GM12878 (cell line): Measurements from ENCODE around the gene AKNA. TPM values are rescaled to one million over a fixed set of nuclear protein-coding genes. Genes with fewer than 3 reads are reported as not detected.

Source experiments
- CHD2 ChIP-seq: IDR thresholded peaks from 2 replicates; pipeline ENCODE4 v1.6.1; 2011; ENCODE audit warnings: low read depth, low read length, improper control_type of control experiment, borderline replicate concordance
- EGR1 ChIP-seq, 2 experiments: IDR thresholded peaks; 1 replicate in 1 of 2; 2 replicates in 1 of 2; pipeline ENCODE4 v1.6.1; 2011 to 2012; ENCODE audit warnings: low read depth in 2 of 2, low read length in 2 of 2, borderline replicate concordance in 1 of 2, mild to moderate bottlenecking in 1 of 2, moderate library complexity in 1 of 2
- IKZF2 ChIP-seq, 2 experiments: fragments of 450-650 bp; IDR thresholded peaks; 2 replicates each; pipeline ENCODE4 v1.6.1; 2017; ENCODE audit warnings: mild to moderate bottlenecking in 2 of 2, moderate library complexity in 2 of 2
- JUNB ChIP-seq: IDR thresholded peaks from 2 replicates; pipeline ENCODE4 v1.6.1; 2016; ENCODE audit warnings: antibody characterized with exemption, mild to moderate bottlenecking
- JUND ChIP-seq: IDR thresholded peaks from 2 replicates; pipeline ENCODE4 v1.6.1; 2012; ENCODE audit warnings: low read depth, mild to moderate bottlenecking, low read length, improper control_type of control experiment, moderate library complexity
- KLF5 ChIP-seq: fragments of 450-650 bp; IDR thresholded peaks from 2 replicates; pipeline ENCODE4 v1.6.1; 2014; ENCODE audit warnings: mild to moderate bottlenecking; ENCODE audit not compliant: partially characterized antibody
- NBN ChIP-seq: fragments of 450-650 bp; IDR thresholded peaks from 2 replicates; pipeline ENCODE4 v1.6.1; 2016
- NFYA ChIP-seq: IDR thresholded peaks from 2 replicates; pipeline ENCODE4 v1.6.1; 2011; ENCODE audit warnings: low read depth, mild to moderate bottlenecking, low read length, improper control_type of control experiment, borderline replicate concordance
- PAX8 ChIP-seq: fragments of 450-650 bp; IDR thresholded peaks from 2 replicates; pipeline ENCODE4 v1.6.1; 2017; ENCODE audit warnings: mild to moderate bottlenecking, moderate library complexity
- POU2F2 ChIP-seq: IDR thresholded peaks from 3 replicates; pipeline ENCODE4 v1.6.1; 2011; ENCODE audit warnings: low read depth, mild to moderate bottlenecking, low read length, borderline replicate concordance
- RELA ChIP-seq: fragments of 450-650 bp; IDR thresholded peaks from 2 replicates; pipeline ENCODE4 v1.8.0; 2014; ENCODE audit warnings: borderline replicate concordance; ENCODE audit not compliant: partially characterized antibody
- SIN3A ChIP-seq: IDR thresholded peaks from 2 replicates; pipeline ENCODE4 v1.6.1; 2012; ENCODE audit warnings: low read depth, low read length, improper control_type of control experiment
- STAT3 ChIP-seq: IDR thresholded peaks from 2 replicates; pipeline ENCODE4 v1.6.1; 2011; ENCODE audit warnings: low read depth, low read length, improper control_type of control experiment
- SUPT20H ChIP-seq: IDR thresholded peaks from 2 replicates; pipeline ENCODE4 v1.6.1; 2011; ENCODE audit warnings: low read depth, mild to moderate bottlenecking, low read length, moderate library complexity, borderline replicate concordance; ENCODE audit not compliant: control insufficient read depth
- YY1 ChIP-seq: IDR thresholded peaks from 2 replicates; pipeline ENCODE4 v1.6.1; 2011; ENCODE audit warnings: low read depth, mild to moderate bottlenecking, low read length
- polyA plus RNA-seq, 11 experiments: library from polyadenylated mRNA; depleted of rRNA in 4 of 11; unstranded in 6 of 11; stranded (reverse) in 5 of 11; fragments of >200 nt; fragmentation: Nextera tagmentation in 4 of 11; fragmentation: Illumina TruSeq in 1 of 11; extraction: Ambion mirVana in 4 of 11; extraction: Trizol in 1 of 11; gene quantifications; 1 replicate in 1 of 11; 2 replicates in 10 of 11; pipeline versions ENCODE4 v1.2.1 to v1.2.3, GENCODE V29; 2011 to 2016; ENCODE audit warnings: inconsistent platforms in 2 of 11, missing spikeins in 2 of 11, low read depth in 1 of 11
- total RNA-seq, 4 experiments: library from RNA; depleted of rRNA in 3 of 4; stranded (reverse); fragments of >200 nt in 3 of 4; fragmentation: Illumina TruSeq in 1 of 4; extraction: Trizol in 1 of 4; gene quantifications; 2 replicates each; pipeline versions ENCODE4 v1.2.1 to v1.2.3, GENCODE V29; 2013 to 2021
- TF ChIP-seq, protein P1 (sequence below): IDR thresholded peaks from 2 replicates; pipeline ENCODE4 v1.6.1; 2012; ENCODE audit warnings: low read length, inconsistent platforms
- TF ChIP-seq, protein P2 (sequence below): IDR thresholded peaks from 2 replicates; pipeline ENCODE4 v1.6.1; 2011; ENCODE audit warnings: mild to moderate bottlenecking, low read depth, low read length, moderate library complexity; ENCODE audit not compliant: insufficient replicate concordance
- TF ChIP-seq, protein P3 (sequence below): IDR thresholded peaks from 2 replicates; pipeline ENCODE4 v1.6.1; 2011; ENCODE audit warnings: low read depth, low read length, improper control_type of control experiment, borderline replicate concordance
- TF ChIP-seq, protein P4 (sequence below): fragments of 450-650 bp; conservative IDR thresholded peaks from 2 replicates; pipeline ENCODE4 v1.6.1; 2017; ENCODE audit warnings: mild to moderate bottlenecking, moderate library complexity
- TF ChIP-seq, protein P5 (sequence below): IDR thresholded peaks from 2 replicates; pipeline ENCODE4 v1.6.1; 2011; ENCODE audit warnings: borderline replicate concordance, low read depth, mild to moderate bottlenecking, moderate library complexity, mixed read lengths, low read length; ENCODE audit not compliant: insufficient read depth; ENCODE audit errors: extremely low read length

Gene AKNA
- total and polyA plus RNA-seq, 10 of the 15 experiments (the other 5 are each of a cell fraction or from before 2014, with no cell fraction given): 1.6 to 132 (median 35.3) TPM

DNA sequence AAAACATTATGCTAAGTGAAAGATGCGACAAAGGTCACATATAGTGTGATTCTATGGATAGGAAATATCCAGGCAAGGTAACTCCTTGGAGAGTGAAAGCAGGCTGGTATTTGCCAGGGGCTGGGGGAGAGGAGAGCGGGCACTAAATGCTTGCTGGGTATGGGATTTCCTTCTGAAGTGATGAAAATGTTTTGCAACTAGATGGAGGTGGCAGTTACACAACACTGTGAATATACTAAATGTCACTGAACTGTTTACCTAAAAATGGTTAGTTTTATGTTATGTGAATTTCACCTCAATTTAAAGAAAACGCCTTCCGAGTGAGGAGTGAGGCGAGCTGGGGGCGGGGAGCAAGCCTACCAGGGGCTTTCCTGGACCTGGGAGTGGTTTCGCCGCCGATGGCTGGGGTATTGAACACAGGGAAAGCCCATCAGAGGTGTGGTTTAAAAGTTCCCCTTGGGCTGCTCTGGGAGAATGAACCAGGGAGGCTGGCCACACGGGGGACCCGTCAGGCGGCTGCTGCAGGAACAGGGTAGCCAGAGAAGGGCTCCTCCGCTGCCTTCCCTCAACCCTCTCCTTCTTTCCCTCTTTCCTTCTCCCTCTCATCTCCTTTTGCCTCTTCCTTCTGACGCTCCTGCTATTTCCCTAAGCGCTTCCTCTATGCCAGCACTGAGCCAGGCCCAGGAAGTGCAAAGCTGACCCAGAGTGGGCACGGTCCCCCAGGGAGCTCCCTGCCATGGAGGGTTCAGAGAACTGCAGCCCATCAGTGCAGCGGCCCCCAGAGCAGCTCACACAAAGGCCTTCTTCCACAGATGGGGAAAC lies 4.9 kb downstream of the AKNA start (continued):
- TF ChIP-seq NFYA (no peak), IKZF2 (IDR thresholded peaks at IDR 0.05) (peak; percentile 83 to 85), POU2F2 (0 out of 3 replicates have a peak, but pooled peaks have one; percentile 52), JUND (no peak), JUNB (no peak), SUPT20H (no peak), RELA (peak; percentile 93), SIN3A (no peak), KLF5 (no peak), CHD2 (peak; percentile 74), YY1 (peak; percentile 42; the same call in 1 of the 2 replicates), EGR1 (IDR thresholded peaks at IDR 0.05; ENCODE audit: borderline replicate concordance in 1 of 2, low read depth in 2 of 2, low read length in 2 of 2) (no peak), STAT3 (no peak), NBN (peak; percentile 52; the same call in 1 of the 2 replicates), PAX8 (no peak)
- TF ChIP-seq, protein P1, sequence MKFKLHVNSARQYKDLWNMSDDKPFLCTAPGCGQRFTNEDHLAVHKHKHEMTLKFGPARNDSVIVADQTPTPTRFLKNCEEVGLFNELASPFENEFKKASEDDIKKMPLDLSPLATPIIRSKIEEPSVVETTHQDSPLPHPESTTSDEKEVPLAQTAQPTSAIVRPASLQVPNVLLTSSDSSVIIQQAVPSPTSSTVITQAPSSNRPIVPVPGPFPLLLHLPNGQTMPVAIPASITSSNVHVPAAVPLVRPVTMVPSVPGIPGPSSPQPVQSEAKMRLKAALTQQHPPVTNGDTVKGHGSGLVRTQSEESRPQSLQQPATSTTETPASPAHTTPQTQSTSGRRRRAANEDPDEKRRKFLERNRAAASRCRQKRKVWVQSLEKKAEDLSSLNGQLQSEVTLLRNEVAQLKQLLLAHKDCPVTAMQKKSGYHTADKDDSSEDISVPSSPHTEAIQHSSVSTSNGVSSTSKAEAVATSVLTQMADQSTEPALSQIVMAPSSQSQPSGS: no peak
- TF ChIP-seq, protein P2, sequence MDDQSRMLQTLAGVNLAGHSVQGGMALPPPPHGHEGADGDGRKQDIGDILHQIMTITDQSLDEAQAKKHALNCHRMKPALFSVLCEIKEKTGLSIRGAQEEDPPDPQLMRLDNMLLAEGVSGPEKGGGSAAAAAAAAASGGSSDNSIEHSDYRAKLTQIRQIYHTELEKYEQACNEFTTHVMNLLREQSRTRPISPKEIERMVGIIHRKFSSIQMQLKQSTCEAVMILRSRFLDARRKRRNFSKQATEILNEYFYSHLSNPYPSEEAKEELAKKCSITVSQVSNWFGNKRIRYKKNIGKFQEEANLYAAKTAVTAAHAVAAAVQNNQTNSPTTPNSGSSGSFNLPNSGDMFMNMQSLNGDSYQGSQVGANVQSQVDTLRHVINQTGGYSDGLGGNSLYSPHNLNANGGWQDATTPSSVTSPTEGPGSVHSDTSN: no peak
- TF ChIP-seq, protein P3, sequence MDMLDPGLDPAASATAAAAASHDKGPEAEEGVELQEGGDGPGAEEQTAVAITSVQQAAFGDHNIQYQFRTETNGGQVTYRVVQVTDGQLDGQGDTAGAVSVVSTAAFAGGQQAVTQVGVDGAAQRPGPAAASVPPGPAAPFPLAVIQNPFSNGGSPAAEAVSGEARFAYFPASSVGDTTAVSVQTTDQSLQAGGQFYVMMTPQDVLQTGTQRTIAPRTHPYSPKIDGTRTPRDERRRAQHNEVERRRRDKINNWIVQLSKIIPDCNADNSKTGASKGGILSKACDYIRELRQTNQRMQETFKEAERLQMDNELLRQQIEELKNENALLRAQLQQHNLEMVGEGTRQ: no peak
- TF ChIP-seq, protein P4, sequence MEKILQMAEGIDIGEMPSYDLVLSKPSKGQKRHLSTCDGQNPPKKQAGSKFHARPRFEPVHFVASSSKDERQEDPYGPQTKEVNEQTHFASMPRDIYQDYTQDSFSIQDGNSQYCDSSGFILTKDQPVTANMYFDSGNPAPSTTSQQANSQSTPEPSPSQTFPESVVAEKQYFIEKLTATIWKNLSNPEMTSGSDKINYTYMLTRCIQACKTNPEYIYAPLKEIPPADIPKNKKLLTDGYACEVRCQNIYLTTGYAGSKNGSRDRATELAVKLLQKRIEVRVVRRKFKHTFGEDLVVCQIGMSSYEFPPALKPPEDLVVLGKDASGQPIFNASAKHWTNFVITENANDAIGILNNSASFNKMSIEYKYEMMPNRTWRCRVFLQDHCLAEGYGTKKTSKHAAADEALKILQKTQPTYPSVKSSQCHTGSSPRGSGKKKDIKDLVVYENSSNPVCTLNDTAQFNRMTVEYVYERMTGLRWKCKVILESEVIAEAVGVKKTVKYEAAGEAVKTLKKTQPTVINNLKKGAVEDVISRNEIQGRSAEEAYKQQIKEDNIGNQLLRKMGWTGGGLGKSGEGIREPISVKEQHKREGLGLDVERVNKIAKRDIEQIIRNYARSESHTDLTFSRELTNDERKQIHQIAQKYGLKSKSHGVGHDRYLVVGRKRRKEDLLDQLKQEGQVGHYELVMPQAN: 0 out of 2 replicates have a peak, but pooled peaks have one; percentile 9
- TF ChIP-seq, protein P5, sequence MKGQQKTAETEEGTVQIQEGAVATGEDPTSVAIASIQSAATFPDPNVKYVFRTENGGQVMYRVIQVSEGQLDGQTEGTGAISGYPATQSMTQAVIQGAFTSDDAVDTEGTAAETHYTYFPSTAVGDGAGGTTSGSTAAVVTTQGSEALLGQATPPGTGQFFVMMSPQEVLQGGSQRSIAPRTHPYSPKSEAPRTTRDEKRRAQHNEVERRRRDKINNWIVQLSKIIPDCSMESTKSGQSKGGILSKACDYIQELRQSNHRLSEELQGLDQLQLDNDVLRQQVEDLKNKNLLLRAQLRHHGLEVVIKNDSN: no peak
